Stimulated activated CD4-positive, alpha-beta T cell treated with anti-CD3 and anti-CD28 coated beads, Interleukin-12 subunit alpha, Interleukin-12 subunit beta, amount 100 ng/mL, for 48 hours (primary cell): Measurements from ENCODE around the gene C16orf95.

Source experiments
- DNase-seq, 3 donors: peaks; one replicate each; pipeline ENCODE4 v3.0.0-alpha.2; 2020; ENCODE audit warnings: low read depth in 2 of 3, low spot score in 1 of 3

The C16orf95 gene

GRCh38 chr16:87254734-87255133, 62.5 kb downstream of the C16orf95 start:
- no peak for DNase-seq

- DNase-seq: no peak
These were observed 62.9 kb downstream of the C16orf95 start for GRCh38 chr16:87254296-87254695.

GRCh38 chr16:87253536-87253935, 63.7 kb downstream of the C16orf95 start:
- no peak for DNase-seq
